ENCODE data around the gene CLEC16A.

The CLEC16A gene

GRCh38 chr16:10990378-10990777, 46.0 kb downstream of the CLEC16A start:
- no peak for DNase-seq (ENCODE audit: low read depth)
- no peak for TF ChIP-seq CTCF (IDR thresholded peaks at IDR 0.05; ENCODE audit: low read length, missing control alignments)
- H3K4me3 ChIP-seq (replicated peaks; ENCODE audit: low read depth, low read length), result no peak overlapping the region

DNA sequence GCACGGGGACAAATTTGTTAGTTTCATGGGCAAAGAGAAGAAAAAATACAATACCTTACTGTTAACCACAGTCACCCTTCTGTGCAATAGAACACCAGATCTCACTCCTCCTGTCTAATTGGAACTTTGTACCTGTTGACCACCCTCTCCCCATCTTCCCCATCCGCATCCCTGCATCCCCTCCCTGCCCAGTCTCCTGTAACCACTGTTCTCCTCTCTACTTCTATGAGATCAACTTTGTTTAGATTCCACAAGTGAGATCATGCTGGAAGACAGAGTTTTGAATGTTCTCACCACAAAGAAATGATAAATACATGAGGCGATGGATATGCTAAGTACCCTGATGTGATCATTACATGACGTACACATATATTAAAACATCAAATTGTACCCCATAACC, 47.7 kb downstream of the CLEC16A start:
- H3K4me3 ChIP-seq (replicated peaks; ENCODE audit: low read depth, low read length), result no peak overlapping the region
- peak; percentile 55 for DNase-seq (ENCODE audit: low read depth)
- TF ChIP-seq CTCF (IDR thresholded peaks at IDR 0.05; ENCODE audit: low read length, missing control alignments), result no peak

- no peak for TF ChIP-seq CTCF (IDR thresholded peaks at IDR 0.05; ENCODE audit: low read length, missing control alignments)
- H3K4me3 ChIP-seq (replicated peaks; ENCODE audit: low read depth, low read length), result no peak overlapping the region
- peak; percentile 67 for DNase-seq (ENCODE audit: low read depth)
Measured at GRCh38 chr16:10992797-10993196, 48.4 kb downstream of the CLEC16A start.

DNA sequence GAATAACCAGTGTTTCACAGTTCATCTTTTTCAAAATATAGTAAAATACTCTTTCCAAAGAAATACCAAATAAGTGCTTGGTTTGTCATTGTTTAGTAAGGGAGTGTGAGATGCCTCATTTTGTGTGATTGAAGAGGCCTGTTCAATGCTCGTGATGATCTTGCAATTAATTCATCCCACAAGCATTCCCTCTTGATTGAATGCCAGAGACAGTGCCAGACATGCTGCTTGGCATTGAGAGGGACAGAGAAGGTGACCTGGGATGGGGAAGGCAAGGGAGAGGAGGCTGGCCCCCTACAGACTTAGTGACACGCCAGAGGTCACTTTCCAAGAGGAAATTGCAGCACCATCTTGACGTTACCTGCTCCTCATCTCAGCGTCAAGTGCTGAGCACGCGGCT, 49.3 kb downstream of the CLEC16A start:
- DNase-seq (ENCODE audit: low read depth), result no peak
- no peak overlapping the region for H3K4me3 ChIP-seq (replicated peaks; ENCODE audit: low read depth, low read length)
- TF ChIP-seq CTCF (IDR thresholded peaks at IDR 0.05; ENCODE audit: low read length, missing control alignments), result no peak

GRCh38 chr16:10994571-10994970, 50.2 kb downstream of the CLEC16A start:
- DNase-seq (ENCODE audit: low read depth), result no peak
- H3K4me3 ChIP-seq (replicated peaks; ENCODE audit: low read depth, low read length), result no peak overlapping the region
- TF ChIP-seq CTCF (IDR thresholded peaks at IDR 0.05; ENCODE audit: low read length, missing control alignments), result no peak

DNA sequence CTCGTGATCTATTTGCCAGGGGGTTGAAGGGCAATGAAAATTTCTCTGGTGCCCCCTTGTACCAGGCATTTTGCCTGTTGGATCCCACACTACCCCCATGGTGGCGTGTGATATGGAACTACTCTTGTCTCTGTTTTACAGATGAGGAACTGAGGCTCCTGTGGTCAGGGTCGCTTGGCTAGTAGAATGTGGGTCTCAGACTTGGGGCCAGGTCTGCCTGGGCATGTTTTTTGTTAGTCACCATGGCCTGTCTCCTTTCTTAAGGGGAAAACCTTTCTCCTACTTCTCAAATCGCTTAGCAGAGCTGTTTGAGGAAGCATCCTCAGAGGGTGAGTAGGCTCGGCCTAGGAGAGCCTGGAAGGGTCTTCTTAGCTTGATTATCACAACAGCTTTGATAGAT, 51.2 kb downstream of the CLEC16A start:
- DNase-seq (ENCODE audit: low read depth), result no peak
- TF ChIP-seq CTCF (IDR thresholded peaks at IDR 0.05; ENCODE audit: low read length, missing control alignments), result no peak

GRCh38 chr16:10997485-10997884, 53.1 kb downstream of the CLEC16A start:
- no peak for DNase-seq (ENCODE audit: low read depth)
- H3K4me3 ChIP-seq (replicated peaks; ENCODE audit: low read depth, low read length), result no peak overlapping the region
- no peak for TF ChIP-seq CTCF (IDR thresholded peaks at IDR 0.05; ENCODE audit: low read length, missing control alignments)

More for the DNA sequence above, 51.2 kb downstream of the CLEC16A start:
- no peak overlapping the region for H3K4me3 ChIP-seq (replicated peaks; ENCODE audit: low read depth, low read length)

All from fibroblast of pulmonary artery (primary cell).